A549 (cell line): Measurements from ENCODE around the gene PDE8B.

ENCODE experiments used
- CEBPB ChIP-seq, 2 experiments: fragments of >200 bp in 1 of 2; sonication (Bioruptor Twin) in 1 of 2; formaldehyde crosslinking in 1 of 2; IDR thresholded peaks; 2 replicates each; pipeline ENCODE4 v1.6.1; 2012 to 2016
- EP300 ChIP-seq, 2 experiments: fragments of >200 bp; sonication (Bioruptor Twin); formaldehyde crosslinking; IDR thresholded peaks; 2 replicates in 1 of 2; 3 replicates in 1 of 2; pipeline ENCODE4 v1.6.1; 2016 to 2017
- MAZ ChIP-seq: fragments of 150-350 bp; IDR thresholded peaks from 2 replicates; pipeline ENCODE4 v1.6.1; 2014; ENCODE audit warnings: antibody characterized with exemption, low read depth, low read length, borderline replicate concordance
- POLR2A ChIP-seq: IDR thresholded peaks from 2 replicates; pipeline ENCODE4 v1.6.1; 2012; ENCODE audit warnings: mild to moderate bottlenecking, low read length
- TF ChIP-seq, protein P1 (sequence below): fragments of >200 bp; sonication (Bioruptor Twin); formaldehyde crosslinking; IDR thresholded peaks from 3 replicates; pipeline ENCODE4 v1.5.1; 2016
- TF ChIP-seq, protein P2 (sequence below): IDR thresholded peaks from 2 replicates; pipeline ENCODE4 v1.6.1; 2012
- TF ChIP-seq, protein P3 (sequence below): fragments of 200-600 bp; sonication (generic); IDR thresholded peaks from 2 replicates; pipeline ENCODE4 v1.6.1; 2016; ENCODE audit warnings: antibody characterized with exemption, mild to moderate bottlenecking, moderate library complexity

DNA sequence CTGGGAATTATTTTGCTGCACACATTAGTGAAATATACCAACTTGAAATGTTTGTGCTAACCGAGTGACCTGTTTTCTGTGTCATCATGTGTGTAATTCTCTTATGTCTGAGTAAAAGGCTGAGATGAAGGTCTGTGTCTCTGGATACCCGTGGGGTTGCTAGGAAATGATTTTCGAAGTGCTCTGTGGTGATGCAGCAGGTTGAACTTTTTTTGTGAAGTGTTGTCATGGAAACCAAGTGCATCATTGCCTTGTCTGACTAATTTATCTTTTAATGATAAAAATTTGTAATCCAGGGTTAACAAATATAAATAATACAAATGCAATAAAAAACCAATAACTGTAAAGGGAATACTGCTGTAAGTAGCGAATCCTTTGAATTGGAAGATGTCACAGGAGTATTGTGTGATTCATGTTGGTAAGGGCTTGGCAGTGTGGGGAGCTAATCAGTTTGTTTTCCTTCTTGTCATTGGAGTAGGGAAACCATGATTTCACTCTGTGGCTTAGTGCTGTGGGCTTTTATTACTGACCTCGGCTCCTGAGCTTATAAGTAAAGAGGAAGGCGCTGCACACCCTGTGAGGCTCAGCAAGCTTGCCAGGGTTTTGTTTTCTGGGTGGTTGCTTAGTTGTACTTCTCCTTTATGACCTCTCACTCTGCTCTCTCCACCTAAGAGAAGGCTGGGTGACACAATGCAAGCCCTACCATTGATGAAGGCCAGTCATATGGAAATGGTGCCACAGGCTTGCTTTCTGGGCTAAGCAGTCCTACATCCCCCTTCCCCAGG, 22.3 kb downstream of the PDE8B start:
- TF ChIP-seq, protein P1, sequence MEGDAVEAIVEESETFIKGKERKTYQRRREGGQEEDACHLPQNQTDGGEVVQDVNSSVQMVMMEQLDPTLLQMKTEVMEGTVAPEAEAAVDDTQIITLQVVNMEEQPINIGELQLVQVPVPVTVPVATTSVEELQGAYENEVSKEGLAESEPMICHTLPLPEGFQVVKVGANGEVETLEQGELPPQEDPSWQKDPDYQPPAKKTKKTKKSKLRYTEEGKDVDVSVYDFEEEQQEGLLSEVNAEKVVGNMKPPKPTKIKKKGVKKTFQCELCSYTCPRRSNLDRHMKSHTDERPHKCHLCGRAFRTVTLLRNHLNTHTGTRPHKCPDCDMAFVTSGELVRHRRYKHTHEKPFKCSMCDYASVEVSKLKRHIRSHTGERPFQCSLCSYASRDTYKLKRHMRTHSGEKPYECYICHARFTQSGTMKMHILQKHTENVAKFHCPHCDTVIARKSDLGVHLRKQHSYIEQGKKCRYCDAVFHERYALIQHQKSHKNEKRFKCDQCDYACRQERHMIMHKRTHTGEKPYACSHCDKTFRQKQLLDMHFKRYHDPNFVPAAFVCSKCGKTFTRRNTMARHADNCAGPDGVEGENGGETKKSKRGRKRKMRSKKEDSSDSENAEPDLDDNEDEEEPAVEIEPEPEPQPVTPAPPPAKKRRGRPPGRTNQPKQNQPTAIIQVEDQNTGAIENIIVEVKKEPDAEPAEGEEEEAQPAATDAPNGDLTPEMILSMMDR, result no peak
- TF ChIP-seq POLR2A (no peak), EP300 (IDR thresholded peaks at IDR 0.05) (no peak), CEBPB (IDR thresholded peaks at IDR 0.05) (no peak), MAZ (no peak)
- TF ChIP-seq, protein P2, sequence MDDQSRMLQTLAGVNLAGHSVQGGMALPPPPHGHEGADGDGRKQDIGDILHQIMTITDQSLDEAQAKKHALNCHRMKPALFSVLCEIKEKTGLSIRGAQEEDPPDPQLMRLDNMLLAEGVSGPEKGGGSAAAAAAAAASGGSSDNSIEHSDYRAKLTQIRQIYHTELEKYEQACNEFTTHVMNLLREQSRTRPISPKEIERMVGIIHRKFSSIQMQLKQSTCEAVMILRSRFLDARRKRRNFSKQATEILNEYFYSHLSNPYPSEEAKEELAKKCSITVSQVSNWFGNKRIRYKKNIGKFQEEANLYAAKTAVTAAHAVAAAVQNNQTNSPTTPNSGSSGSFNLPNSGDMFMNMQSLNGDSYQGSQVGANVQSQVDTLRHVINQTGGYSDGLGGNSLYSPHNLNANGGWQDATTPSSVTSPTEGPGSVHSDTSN, result no peak
- TF ChIP-seq, protein P3, sequence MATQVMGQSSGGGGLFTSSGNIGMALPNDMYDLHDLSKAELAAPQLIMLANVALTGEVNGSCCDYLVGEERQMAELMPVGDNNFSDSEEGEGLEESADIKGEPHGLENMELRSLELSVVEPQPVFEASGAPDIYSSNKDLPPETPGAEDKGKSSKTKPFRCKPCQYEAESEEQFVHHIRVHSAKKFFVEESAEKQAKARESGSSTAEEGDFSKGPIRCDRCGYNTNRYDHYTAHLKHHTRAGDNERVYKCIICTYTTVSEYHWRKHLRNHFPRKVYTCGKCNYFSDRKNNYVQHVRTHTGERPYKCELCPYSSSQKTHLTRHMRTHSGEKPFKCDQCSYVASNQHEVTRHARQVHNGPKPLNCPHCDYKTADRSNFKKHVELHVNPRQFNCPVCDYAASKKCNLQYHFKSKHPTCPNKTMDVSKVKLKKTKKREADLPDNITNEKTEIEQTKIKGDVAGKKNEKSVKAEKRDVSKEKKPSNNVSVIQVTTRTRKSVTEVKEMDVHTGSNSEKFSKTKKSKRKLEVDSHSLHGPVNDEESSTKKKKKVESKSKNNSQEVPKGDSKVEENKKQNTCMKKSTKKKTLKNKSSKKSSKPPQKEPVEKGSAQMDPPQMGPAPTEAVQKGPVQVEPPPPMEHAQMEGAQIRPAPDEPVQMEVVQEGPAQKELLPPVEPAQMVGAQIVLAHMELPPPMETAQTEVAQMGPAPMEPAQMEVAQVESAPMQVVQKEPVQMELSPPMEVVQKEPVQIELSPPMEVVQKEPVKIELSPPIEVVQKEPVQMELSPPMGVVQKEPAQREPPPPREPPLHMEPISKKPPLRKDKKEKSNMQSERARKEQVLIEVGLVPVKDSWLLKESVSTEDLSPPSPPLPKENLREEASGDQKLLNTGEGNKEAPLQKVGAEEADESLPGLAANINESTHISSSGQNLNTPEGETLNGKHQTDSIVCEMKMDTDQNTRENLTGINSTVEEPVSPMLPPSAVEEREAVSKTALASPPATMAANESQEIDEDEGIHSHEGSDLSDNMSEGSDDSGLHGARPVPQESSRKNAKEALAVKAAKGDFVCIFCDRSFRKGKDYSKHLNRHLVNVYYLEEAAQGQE, result no peak
